ENCODE results near the gene SH3BGRL3. TPM values are rescaled to one million over a fixed set of nuclear protein-coding genes. Genes with fewer than 3 reads are reported as not detected.

Gene SH3BGRL3
- total and polyA plus RNA-seq, 2 experiments from 2014 or later, result 240 to 2,795 TPM

- Histone ChIP-seq H3K9me3 (ENCODE audit: low read depth) (no peaks in the 10 kb centered on the region), H4K20me1 (ENCODE audit: insufficient read depth) (no peaks in the 10 kb centered on the region), H3F3A (ENCODE audit: insufficient read depth) (no peaks in the 10 kb centered on the region), H3K4me2 (ENCODE audit: unreplicated experiment) (no peak overlapping the region), H3K4me3 (no peak overlapping the region), H3K27me3 (replicated peaks; ENCODE audit: insufficient read depth) (no peaks in the 10 kb centered on the region), H3K9ac (no peak overlapping the region), H3K36me3 (ENCODE audit: low read depth) (peaks cover 4% of the 10 kb centered on the region; the same call in 1 of the 2 replicates), H3K79me2 (ENCODE audit: insufficient read depth) (no peaks in the 10 kb centered on the region), H3K4me1 (ENCODE audit: insufficient read depth) (no peaks in the 10 kb centered on the region), H3K27ac (no peak overlapping the region), H2AFZ (no peak overlapping the region), H3K9me2 (ENCODE audit: insufficient read depth) (no peaks in the 10 kb centered on the region)
- TF ChIP-seq EZH2phosphoT487 (IDR thresholded peaks at IDR 0.05; ENCODE audit: insufficient read depth, low read depth) (no peak), EZH2 (IDR thresholded peaks at IDR 0.05; ENCODE audit: insufficient read depth, poor library complexity, severe bottlenecking) (no peak)
- DNase-seq, result no peak
- in situ Hi-C loops (cut with MboI), result no loop called here
- 97 to 100% methylated on average over 2 of the region's 2 CpGs for WGBS, 2 experiments (ENCODE audit: low coverage in 1 of 2, low lambda C conversion rate in 2 of 2, missing lambda C conversion rate in 2 of 2)
These were observed 22.7 kb upstream of the SH3BGRL3 start for GRCh38 chr1:26257222-26257621.

GRCh38 chr1:26259005-26259404 lies 20.9 kb upstream of the SH3BGRL3 start:
- 92 to 96% methylated on average over 2 of the region's 2 CpGs for WGBS, 2 experiments (ENCODE audit: low coverage in 1 of 2, low lambda C conversion rate in 2 of 2, missing lambda C conversion rate in 2 of 2)
- no peaks in the 10 kb centered on the region for H3K9me2 ChIP-seq (ENCODE audit: insufficient read depth)
- in situ Hi-C loops (cut with MboI), result no loop called here
- H4K20me1 ChIP-seq (ENCODE audit: insufficient read depth), result no peaks in the 10 kb centered on the region
- DNase-seq, result no peak
- H3K79me2 ChIP-seq (ENCODE audit: insufficient read depth), result no peaks in the 10 kb centered on the region
- no peaks in the 10 kb centered on the region for H3K27me3 ChIP-seq (replicated peaks; ENCODE audit: insufficient read depth)
- no peak overlapping the region for H3K9ac ChIP-seq
- H3K9me3 ChIP-seq (ENCODE audit: low read depth), result no peaks in the 10 kb centered on the region
- H2AFZ ChIP-seq, result no peak overlapping the region
- H3K4me3 ChIP-seq, result no peak overlapping the region
- no peaks in the 10 kb centered on the region for H3K4me1 ChIP-seq (ENCODE audit: insufficient read depth)
- H3K4me2 ChIP-seq (ENCODE audit: unreplicated experiment), result no peak overlapping the region
- TF ChIP-seq EZH2 (IDR thresholded peaks at IDR 0.05; ENCODE audit: insufficient read depth, poor library complexity, severe bottlenecking) (no peak), EZH2phosphoT487 (IDR thresholded peaks at IDR 0.05; ENCODE audit: insufficient read depth, low read depth) (no peak)
- H3K36me3 ChIP-seq (ENCODE audit: low read depth), result peaks cover 4% of the 10 kb centered on the region; the same call in 1 of the 2 replicates
- no peak overlapping the region for H3K27ac ChIP-seq
- H3F3A ChIP-seq (ENCODE audit: insufficient read depth), result no peaks in the 10 kb centered on the region

DNA sequence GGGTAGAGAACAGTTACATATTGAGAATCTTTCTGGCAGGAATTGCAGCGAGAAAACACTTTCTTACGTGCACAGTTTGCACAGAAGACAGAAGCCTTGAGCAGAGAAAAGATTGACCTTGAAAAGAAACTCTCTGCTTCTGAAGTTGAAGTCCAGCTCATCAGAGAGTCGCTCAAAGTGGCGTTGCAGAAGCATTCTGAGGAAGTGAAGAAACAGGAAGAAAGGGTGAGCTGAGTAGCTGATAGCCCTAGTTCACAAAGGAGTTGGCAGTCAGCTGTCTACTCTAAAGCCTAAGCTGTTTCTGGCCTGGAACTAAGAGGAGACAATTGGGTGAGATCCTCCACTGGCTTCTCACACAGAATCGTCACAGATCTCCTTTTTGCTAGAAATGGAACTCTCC lies 20.3 kb upstream of the SH3BGRL3 start:
- Histone ChIP-seq H3K4me3 (no peak overlapping the region), H3K36me3 (ENCODE audit: low read depth) (peaks cover 4% of the 10 kb centered on the region; the same call in 1 of the 2 replicates), H3K79me2 (ENCODE audit: insufficient read depth) (no peaks in the 10 kb centered on the region), H3F3A (ENCODE audit: insufficient read depth) (no peaks in the 10 kb centered on the region), H3K4me1 (ENCODE audit: insufficient read depth) (no peaks in the 10 kb centered on the region), H3K4me2 (ENCODE audit: unreplicated experiment) (no peak overlapping the region), H3K9ac (no peak overlapping the region), H2AFZ (no peak overlapping the region), H4K20me1 (ENCODE audit: insufficient read depth) (no peaks in the 10 kb centered on the region), H3K9me2 (ENCODE audit: insufficient read depth) (no peaks in the 10 kb centered on the region), H3K9me3 (ENCODE audit: low read depth) (no peaks in the 10 kb centered on the region), H3K27me3 (replicated peaks; ENCODE audit: insufficient read depth) (no peaks in the 10 kb centered on the region), H3K27ac (no peak overlapping the region)
- TF ChIP-seq EZH2phosphoT487 (IDR thresholded peaks at IDR 0.05; ENCODE audit: insufficient read depth, low read depth) (no peak), EZH2 (IDR thresholded peaks at IDR 0.05; ENCODE audit: insufficient read depth, poor library complexity, severe bottlenecking) (no peak)
- no peak for DNase-seq
- in situ Hi-C loops (cut with MboI), result no loop called here
- WGBS, 2 experiments (ENCODE audit: low coverage in 1 of 2, low lambda C conversion rate in 2 of 2, missing lambda C conversion rate in 2 of 2), result 97 to 99% methylated on average over 5 of the region's 5 CpGs

- H3K4me3 ChIP-seq, result no peak overlapping the region
- H3K36me3 ChIP-seq (ENCODE audit: low read depth), result peaks cover 4% of the 10 kb centered on the region; the same call in 1 of the 2 replicates
- WGBS, 2 experiments (ENCODE audit: low coverage in 1 of 2, low lambda C conversion rate in 2 of 2, missing lambda C conversion rate in 2 of 2), result 93% methylated on average over 5 of the region's 5 CpGs
- no peaks in the 10 kb centered on the region for H3K79me2 ChIP-seq (ENCODE audit: insufficient read depth)
- DNase-seq, result no peak
- in situ Hi-C loops (cut with MboI), result no loop called here
- no peaks in the 10 kb centered on the region for H3K9me2 ChIP-seq (ENCODE audit: insufficient read depth)
- H3K27me3 ChIP-seq (replicated peaks; ENCODE audit: insufficient read depth), result no peaks in the 10 kb centered on the region
- H3K9me3 ChIP-seq (ENCODE audit: low read depth), result no peaks in the 10 kb centered on the region
- no peaks in the 10 kb centered on the region for H4K20me1 ChIP-seq (ENCODE audit: insufficient read depth)
- no peak for TF ChIP-seq EZH2 (IDR thresholded peaks at IDR 0.05; ENCODE audit: insufficient read depth, poor library complexity, severe bottlenecking)
- H3K4me2 ChIP-seq (ENCODE audit: unreplicated experiment), result no peak overlapping the region
- no peak overlapping the region for H3K27ac ChIP-seq
- no peak overlapping the region for H2AFZ ChIP-seq
- no peaks in the 10 kb centered on the region for H3F3A ChIP-seq (ENCODE audit: insufficient read depth)
- no peaks in the 10 kb centered on the region for H3K4me1 ChIP-seq (ENCODE audit: insufficient read depth)
- H3K9ac ChIP-seq, result no peak overlapping the region
These were observed 16.7 kb upstream of the SH3BGRL3 start for GRCh38 chr1:26263212-26263611.

GRCh38 chr1:26265405-26265804 lies 14.5 kb upstream of the SH3BGRL3 start:
- WGBS, 2 experiments (ENCODE audit: low coverage in 1 of 2, low lambda C conversion rate in 2 of 2, missing lambda C conversion rate in 2 of 2), result 93 to 94% methylated on average over 1 of the region's 1 CpG
- in situ Hi-C loops (cut with MboI), result no loop called here
- H3K9me3 ChIP-seq (ENCODE audit: low read depth), result no peaks in the 10 kb centered on the region
- H3K36me3 ChIP-seq (ENCODE audit: low read depth), result peaks cover 18% of the 10 kb centered on the region; the same call in 1 of the 2 replicates
- no peaks in the 10 kb centered on the region for H4K20me1 ChIP-seq (ENCODE audit: insufficient read depth)
- no peak for DNase-seq
- no peak overlapping the region for H3K4me3 ChIP-seq
- no peaks in the 10 kb centered on the region for H3K9me2 ChIP-seq (ENCODE audit: insufficient read depth)
- H3K9ac ChIP-seq, result no peak overlapping the region
- no peaks in the 10 kb centered on the region for H3K79me2 ChIP-seq (ENCODE audit: insufficient read depth)
- no peak overlapping the region for H2AFZ ChIP-seq
- H3K27me3 ChIP-seq (replicated peaks; ENCODE audit: insufficient read depth), result no peaks in the 10 kb centered on the region
- TF ChIP-seq EZH2 (IDR thresholded peaks at IDR 0.05; ENCODE audit: insufficient read depth, poor library complexity, severe bottlenecking), result no peak
- TF ChIP-seq EZH2phosphoT487 (IDR thresholded peaks at IDR 0.05; ENCODE audit: insufficient read depth, low read depth), result no peak
- no peak overlapping the region for H3K4me2 ChIP-seq (ENCODE audit: unreplicated experiment)
- no peaks in the 10 kb centered on the region for H3F3A ChIP-seq (ENCODE audit: insufficient read depth)
- H3K27ac ChIP-seq, result no peak overlapping the region
- no peaks in the 10 kb centered on the region for H3K4me1 ChIP-seq (ENCODE audit: insufficient read depth)

All from GM23248 (cell line).